NCI-H1417 treated with DMSO at 0.1 percent for 48 hours (cell line): Measurements from ENCODE around the gene HTR3D.
"Not testable (repeated sequence)": the region's sequence is repeated elsewhere in the genome, so short reads cannot be mapped to it uniquely, and the experiment has no call there.

ENCODE experiments used
- DNase-seq: peaks from one replicate; lab custom pipeline; 2025; lab: John Stamatoyannopoulos, UW

HTR3D gene

DNA sequence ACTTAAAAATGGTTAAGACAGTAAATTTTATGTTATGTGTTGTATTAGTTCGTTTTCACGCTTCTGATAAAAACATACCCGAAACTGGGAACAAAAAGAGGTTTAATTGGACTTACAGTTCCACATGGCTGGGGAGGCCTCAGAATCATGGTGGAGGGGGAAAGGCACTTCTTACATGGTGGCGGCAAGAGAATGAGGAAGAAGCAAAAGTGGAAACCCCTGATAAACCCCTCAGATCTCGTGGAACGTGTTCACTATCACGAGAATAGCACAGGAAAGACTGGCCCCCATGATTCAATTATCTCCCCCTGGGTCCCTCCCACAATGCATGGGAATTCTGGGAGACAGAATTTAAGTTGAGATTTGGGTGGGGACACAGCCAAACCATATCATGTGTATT is 39.6 kb downstream of the HTR3D start:
- DNase-seq: not testable (repeated sequence)

DNA sequence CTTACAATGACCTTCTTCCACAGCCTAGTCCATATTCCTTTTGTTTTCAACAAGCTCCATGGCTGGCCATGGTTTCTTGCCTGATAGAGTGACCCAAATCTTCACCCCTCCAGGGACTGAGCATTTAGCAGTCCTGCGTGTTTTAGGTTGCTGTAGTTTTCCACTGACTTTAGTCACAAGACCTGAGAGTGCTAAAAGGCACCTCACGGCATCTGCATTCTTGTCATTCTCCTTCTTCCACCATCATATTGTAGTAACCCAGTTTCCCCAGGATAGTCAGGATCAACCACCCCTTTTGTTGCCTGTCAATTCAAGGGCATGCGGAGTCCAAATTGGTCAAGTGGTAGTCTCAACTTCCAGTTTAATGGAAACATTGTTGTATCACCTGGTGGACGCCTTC is 42.1 kb downstream of the HTR3D start:
- no peak for DNase-seq

DNA sequence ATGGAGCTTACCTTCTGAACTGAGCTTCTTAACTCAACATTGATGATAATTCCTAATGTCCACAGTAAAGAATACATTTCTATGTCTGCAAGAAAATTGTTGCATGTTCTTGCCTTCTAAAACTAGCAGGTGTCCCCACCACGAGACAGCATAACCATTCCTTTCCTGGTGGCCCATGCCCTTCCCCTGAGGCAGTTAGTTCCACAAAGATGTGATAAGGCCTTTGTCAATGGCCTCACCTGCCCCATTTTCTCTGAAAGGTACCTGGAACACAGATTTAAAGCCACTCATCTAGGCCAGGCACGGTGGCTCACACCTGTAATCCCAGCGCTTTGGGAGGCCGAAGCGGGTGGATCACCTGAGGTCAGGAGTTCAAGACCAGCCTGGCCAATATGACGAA is 44.4 kb downstream of the HTR3D start:
- DNase-seq: no peak

DNA sequence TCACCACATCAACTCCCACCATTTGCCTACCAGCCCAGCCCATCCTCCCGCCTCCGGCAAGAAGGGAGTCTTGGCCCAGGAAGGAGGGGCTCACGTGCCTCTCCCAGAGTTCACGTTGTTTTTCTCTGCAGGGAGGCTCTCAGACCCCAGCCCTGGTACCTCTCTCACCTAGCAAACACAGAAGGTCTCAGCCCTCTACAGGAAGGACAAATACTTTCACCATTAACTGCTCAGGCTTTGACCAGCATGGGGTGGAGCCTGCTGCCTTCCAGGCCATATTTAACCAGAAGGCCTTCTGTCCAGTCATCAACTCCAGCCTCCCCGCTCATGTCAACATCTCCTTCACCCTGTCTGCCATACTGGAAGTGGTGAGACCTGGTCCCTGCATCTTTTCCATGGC is 46.3 kb downstream of the HTR3D start:
- DNase-seq: no peak

DNA sequence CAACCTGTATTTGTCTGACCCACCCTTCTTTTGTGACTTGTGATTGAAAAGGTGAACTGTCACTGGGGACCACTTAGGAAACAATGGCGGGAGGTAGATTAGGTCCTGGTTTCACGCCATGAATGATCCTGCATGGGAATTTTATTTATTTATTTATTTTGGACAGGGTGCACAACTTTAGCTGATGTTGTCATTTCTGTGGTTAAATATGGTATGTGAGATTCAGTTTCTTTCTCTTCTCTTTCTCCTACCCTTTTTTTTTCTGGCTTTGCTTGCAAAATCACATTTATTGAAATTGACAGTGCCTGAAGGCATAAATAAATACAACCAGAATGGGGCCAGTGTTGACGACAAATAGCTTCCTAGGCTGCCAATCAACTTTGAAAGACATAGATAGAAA is 47.3 kb downstream of the HTR3D start:
- DNase-seq: no peak

DNA sequence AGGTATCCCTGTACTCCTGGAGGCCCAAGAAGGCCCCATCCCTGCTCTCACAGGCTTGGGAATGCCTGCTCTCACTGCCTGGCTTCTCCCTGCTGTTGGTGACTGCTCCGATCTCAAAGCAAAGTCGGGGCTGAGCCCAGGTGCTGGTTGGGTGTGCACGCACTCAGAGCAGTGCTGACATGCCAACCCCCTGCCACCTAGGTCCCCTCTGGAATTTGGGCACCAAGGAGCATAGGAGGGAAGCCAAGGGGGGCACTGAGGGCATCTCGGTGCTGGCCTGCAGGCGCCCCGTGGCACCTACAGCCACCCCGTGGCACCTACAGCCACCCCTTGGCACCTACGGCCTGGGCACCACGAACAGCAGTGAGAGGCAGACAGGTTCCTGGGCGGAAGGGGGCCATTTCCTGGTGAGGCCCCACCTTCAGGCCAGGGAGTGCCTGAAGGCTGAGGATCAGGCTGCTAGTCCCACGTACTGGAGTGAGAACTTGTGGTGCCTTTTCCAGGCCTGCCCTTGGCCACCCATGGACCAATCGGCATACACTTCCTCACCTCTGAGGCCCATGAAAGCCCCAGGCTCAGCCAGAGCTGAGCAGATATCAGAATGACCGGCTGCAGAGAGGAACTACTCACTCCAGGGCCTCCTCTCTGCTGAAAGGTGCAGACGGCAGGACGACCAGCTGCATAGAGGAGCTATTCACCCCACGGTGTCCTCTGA is 49.7 kb downstream of the HTR3D start:
- no peak for DNase-seq

DNA sequence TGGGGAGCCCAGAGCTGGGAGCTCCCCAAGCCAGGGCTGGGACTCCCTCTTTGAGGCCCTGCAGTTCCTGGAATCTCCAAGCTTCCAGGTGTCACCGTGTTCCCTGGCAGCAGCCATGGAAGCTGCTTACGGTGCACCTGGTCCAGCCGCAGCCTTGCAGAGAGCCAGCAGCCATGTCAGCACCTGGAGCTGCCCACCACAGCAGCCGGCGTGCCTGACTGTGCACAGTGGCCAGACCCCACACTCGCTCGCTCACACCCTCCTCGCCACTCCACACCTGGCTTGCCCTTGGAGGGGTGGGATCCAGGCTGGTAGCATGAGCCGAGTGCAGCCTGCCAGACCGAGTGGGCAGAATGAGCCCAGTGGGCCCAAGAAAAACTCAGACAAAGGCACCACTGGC is 50.5 kb downstream of the HTR3D start:
- no peak for DNase-seq

DNA sequence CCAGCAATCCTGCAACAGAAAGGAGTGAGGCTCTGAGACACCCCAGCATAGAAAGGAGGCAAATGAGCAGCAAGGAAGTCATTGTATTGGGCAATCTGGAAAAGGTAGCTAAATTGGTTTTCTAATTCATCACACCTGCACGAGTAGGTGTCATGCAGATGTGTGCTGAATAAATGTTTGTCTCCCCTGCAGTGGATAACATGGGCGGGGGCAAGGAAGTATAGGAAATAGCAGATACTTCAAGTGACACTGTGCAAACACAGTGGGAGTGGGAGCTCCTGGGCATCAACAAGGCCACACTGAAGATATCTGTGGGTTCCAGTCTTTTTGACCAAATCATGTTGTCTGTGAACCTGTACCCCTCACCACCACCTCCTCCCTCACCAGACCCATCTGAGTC is 50.9 kb downstream of the HTR3D start:
- no peak for DNase-seq

DNA sequence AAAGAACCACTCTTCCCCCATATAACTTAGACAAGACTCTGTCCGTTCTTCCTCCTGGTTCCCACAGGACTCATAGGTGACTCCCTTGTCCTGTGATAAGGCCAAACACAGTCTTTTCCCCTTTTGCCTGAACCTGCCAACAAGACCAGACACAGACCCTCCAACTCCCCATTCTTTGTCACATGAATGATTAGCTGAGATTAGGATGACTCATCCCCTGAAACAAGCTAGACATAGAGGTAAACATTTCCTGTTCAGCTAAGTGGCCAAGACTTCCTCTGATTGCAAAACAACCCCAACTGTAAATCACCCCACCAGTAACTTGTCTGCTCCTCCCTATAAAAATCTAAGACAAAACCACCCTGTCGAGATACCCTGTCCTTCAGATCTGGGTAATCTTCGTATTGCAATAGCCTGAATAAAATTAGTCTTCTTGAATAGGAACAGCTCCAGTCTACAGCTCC is 53.9 kb downstream of the HTR3D start:
- no peak for DNase-seq
